Spleen (tissue), 7 donors: Measurements from ENCODE around the gene VIL1.

Experiments
- POLR2A ChIP-seq, 3 donors: fragments of 450-650 bp; IDR thresholded peaks; one replicate each; pipeline ENCODE4 v1.5.1; 2017; ENCODE audit warnings: antibody characterized with exemption in 3 of 3, mild to moderate bottlenecking in 1 of 3
- TF ChIP-seq, protein P1 (sequence below), 11 experiments: fragments of 200-600 bp in 7 of 11; fragments of 450-650 bp in 4 of 11; sonication (generic) in 4 of 11; IDR thresholded peaks in 8 of 11; conservative IDR thresholded peaks in 3 of 11; 1 replicate in 7 of 11; 2 replicates in 4 of 11; pipeline versions ENCODE4 v1.4.0 to v1.8.0; 2016 to 2021; ENCODE audit warnings: antibody characterized with exemption in 11 of 11, inconsistent platforms in 4 of 11, mild to moderate bottlenecking in 1 of 11
- donor health status: DM: no; HTN: no; CAD: no; lungs with moderate emphysema.
- donor health status: DM: no; HTN: no; CAD: no.
- donor health status: DM: no; HTN: no; CAD: no.

DNA sequence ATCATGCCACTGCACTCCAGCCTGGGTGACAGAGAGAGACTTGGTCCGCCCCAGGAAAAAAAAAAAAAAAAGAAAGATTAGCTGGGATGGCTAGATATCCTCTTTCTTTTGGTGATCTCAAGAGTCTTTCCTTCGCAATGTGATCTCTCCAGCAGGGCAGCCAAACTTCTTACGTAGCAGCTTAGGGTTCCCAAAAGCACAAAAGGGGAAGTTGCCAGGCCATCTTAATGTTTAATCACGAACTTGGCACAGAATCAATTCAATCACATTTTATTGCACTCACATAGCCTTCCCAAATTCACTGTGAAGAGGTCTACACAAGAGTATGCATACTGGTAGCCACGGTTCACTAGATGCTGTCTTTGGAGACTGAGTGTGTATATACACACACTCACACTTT is 53.1 kb downstream of the VIL1 start:
- no peak for TF ChIP-seq POLR2A (IDR thresholded peaks at IDR 0.05)
- TF ChIP-seq, protein P1, sequence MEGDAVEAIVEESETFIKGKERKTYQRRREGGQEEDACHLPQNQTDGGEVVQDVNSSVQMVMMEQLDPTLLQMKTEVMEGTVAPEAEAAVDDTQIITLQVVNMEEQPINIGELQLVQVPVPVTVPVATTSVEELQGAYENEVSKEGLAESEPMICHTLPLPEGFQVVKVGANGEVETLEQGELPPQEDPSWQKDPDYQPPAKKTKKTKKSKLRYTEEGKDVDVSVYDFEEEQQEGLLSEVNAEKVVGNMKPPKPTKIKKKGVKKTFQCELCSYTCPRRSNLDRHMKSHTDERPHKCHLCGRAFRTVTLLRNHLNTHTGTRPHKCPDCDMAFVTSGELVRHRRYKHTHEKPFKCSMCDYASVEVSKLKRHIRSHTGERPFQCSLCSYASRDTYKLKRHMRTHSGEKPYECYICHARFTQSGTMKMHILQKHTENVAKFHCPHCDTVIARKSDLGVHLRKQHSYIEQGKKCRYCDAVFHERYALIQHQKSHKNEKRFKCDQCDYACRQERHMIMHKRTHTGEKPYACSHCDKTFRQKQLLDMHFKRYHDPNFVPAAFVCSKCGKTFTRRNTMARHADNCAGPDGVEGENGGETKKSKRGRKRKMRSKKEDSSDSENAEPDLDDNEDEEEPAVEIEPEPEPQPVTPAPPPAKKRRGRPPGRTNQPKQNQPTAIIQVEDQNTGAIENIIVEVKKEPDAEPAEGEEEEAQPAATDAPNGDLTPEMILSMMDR (IDR thresholded peaks at IDR 0.05 in 8 of 11, conservative IDR thresholded peaks at IDR 0.05 in 3 of 11), result no peak
